CD4-positive, alpha-beta memory T cell (primary cell): Measurements from ENCODE around the gene RPL36. TPM values are rescaled to one million over a fixed set of nuclear protein-coding genes. Genes with fewer than 3 reads are reported as not detected.
A peak's percentile ranks its signal among the peaks of the same experiment; 100 is the strongest.

Source experiments
- CTCF ChIA-PET: fragments of 350-600 bp; sonication (Branson Sonifier 250); formaldehyde crosslinking; loops from one replicate; lab custom pipeline; 2021; ENCODE audit warnings: inconsistent platforms; ENCODE audit not compliant: partially characterized antibody; lab: Charles Lee
- POLR2A ChIA-PET: fragments of 350-600 bp; sonication (Branson Sonifier 250); formaldehyde crosslinking; loops from one replicate; lab custom pipeline; 2021; ENCODE audit not compliant: partially characterized antibody; lab: Charles Lee
- DNase-seq, 5 donors: peaks; one replicate each; pipeline versions ENCODE4 v3.0.0 to v3.0.0-alpha.2; 2020 to 2022; ENCODE audit warnings: mixed read lengths in 1 of 5
- H3K27ac ChIP-seq: one replicate; pipeline ENCODE4 v1.7.0; 2013; ENCODE audit warnings: low read depth, low read length
- H3K27me3 ChIP-seq: 2 replicates; pipeline ENCODE4 v1.7.0; 2013; ENCODE audit warnings: mild to moderate bottlenecking, low read length, moderate library complexity; ENCODE audit not compliant: insufficient read depth
- H3K36me3 ChIP-seq: 2 replicates; pipeline ENCODE4 v1.7.0; 2013; ENCODE audit warnings: mild to moderate bottlenecking, low read length, moderate library complexity; ENCODE audit not compliant: insufficient read depth
- H3K4me1 ChIP-seq: 2 replicates; pipeline ENCODE4 v1.7.0; 2013; ENCODE audit warnings: mild to moderate bottlenecking, low read length, moderate library complexity; ENCODE audit not compliant: insufficient read depth
- H3K4me3 ChIP-seq, 2 donors: one replicate each; pipeline ENCODE4 v1.7.0; 2013; ENCODE audit warnings: low read length in 2 of 2, mild to moderate bottlenecking in 1 of 2
- H3K9me3 ChIP-seq, 2 donors: one replicate each; pipeline ENCODE4 v1.7.0; 2013; ENCODE audit warnings: low read length in 2 of 2, control low read depth in 1 of 2; ENCODE audit not compliant: control insufficient read depth in 1 of 2
- H3K27ac Mint-ChIP-seq, 7 donors: one replicate each; pipeline ENCODE4 v1.8.0; 2020 to 2021; ENCODE audit warnings: mixed read lengths in 7 of 7, mild to moderate bottlenecking in 6 of 7, inconsistent platforms in 3 of 7, moderate library complexity in 3 of 7
- H3K27me3 Mint-ChIP-seq, 2 donors: one replicate each; pipeline ENCODE4 v1.8.0; 2020 to 2021; ENCODE audit warnings: mixed read lengths in 2 of 2
- H3K36me3 Mint-ChIP-seq, 2 donors: one replicate each; pipeline ENCODE4 v1.8.0; 2020 to 2021; ENCODE audit warnings: mixed read lengths in 2 of 2, inconsistent platforms in 1 of 2, mild to moderate bottlenecking in 1 of 2
- H3K4me1 Mint-ChIP-seq, 4 donors: one replicate each; pipeline ENCODE4 v1.8.0; 2020 to 2021; ENCODE audit warnings: mixed read lengths in 4 of 4, mild to moderate bottlenecking in 1 of 4
- H3K4me3 Mint-ChIP-seq, 8 donors: one replicate each; pipeline ENCODE4 v1.8.0; 2020 to 2021; ENCODE audit warnings: mixed read lengths in 8 of 8, mild to moderate bottlenecking in 7 of 8, moderate library complexity in 6 of 8, inconsistent platforms in 3 of 8
- H3K9me3 Mint-ChIP-seq, 8 donors: one replicate each; pipeline ENCODE4 v1.8.0; 2020 to 2021; ENCODE audit warnings: mixed read lengths in 8 of 8, mild to moderate bottlenecking in 5 of 8, inconsistent platforms in 3 of 8, moderate library complexity in 1 of 8
- intact Hi-C: fragments of 100-400 bp; cut with micrococcal nuclease; formaldehyde crosslinking; loops from one replicate; pipeline ENCODE4 v1.15.1; 2023
- polyA plus RNA-seq, 2 donors: library from polyadenylated mRNA; unstranded; fragments of 300-500 nt; fragmentation: Illumina TruSeq; gene quantifications; one replicate each; pipeline ENCODE4 v1.2.3, GENCODE V29; 2021
- total RNA-seq, 2 experiments: library from RNA; stranded (reverse); gene quantifications; one replicate each; pipeline ENCODE4 v1.2.3, GENCODE V29; 2021

The RPL36 gene
- total and polyA plus RNA-seq, 4 experiments from 2014 or later = 1,675 to 2,485 (median 1,812) TPM

- Mint-ChIP-seq H3K27ac (no peak overlapping the region), H3K4me1 (peaks cover 0 to 4% (median 0%) of the 10 kb centered on the region in 4 donors), H3K36me3 (peaks cover 3 to 10% of the 10 kb centered on the region in 2 donors), H3K27me3 (no peaks in the 10 kb centered on the region), H3K4me3 (no peak overlapping the region), H3K9me3 (peaks cover 0 to 3% (median 0%) of the 10 kb centered on the region in 8 donors)
- Histone ChIP-seq H3K9me3 (no peaks in the 10 kb centered on the region), H3K4me3 (no peak overlapping the region), H3K36me3 (peaks cover 14% of the 10 kb centered on the region), H3K27ac (no peak overlapping the region), H3K27me3 (no peaks in the 10 kb centered on the region), H3K4me1 (no peaks in the 10 kb centered on the region)
- ChIA-PET POLR2A (no interaction called here), CTCF (no interaction called here)
- intact Hi-C loops = no loop called here
- no peak for DNase-seq
Measured at GRCh38 chr19:5672708-5673459, 17.2 kb upstream of the RPL36 start.

- POLR2A ChIA-PET = no interaction called here
- Histone ChIP-seq H3K27me3 (no peaks in the 10 kb centered on the region), H3K9me3 (no peaks in the 10 kb centered on the region), H3K4me1 (no peaks in the 10 kb centered on the region), H3K4me3 (no peak overlapping the region), H3K36me3 (peaks cover 12% of the 10 kb centered on the region), H3K27ac (no peak overlapping the region)
- Mint-ChIP-seq H3K4me3 (no peak overlapping the region), H3K27ac (no peak overlapping the region), H3K36me3 (peaks cover 0 to 7% of the 10 kb centered on the region in 2 donors), H3K9me3 (peaks cover 0 to 3% (median 0%) of the 10 kb centered on the region in 8 donors), H3K4me1 (peaks cover 0 to 4% (median 0%) of the 10 kb centered on the region in 4 donors), H3K27me3 (no peaks in the 10 kb centered on the region)
- CTCF ChIA-PET = no interaction called here
- DNase-seq = peak in 1 of 5 donors; percentile 9
- intact Hi-C loops = no loop called here
Measured at GRCh38 chr19:5673752-5674151, 16.3 kb upstream of the RPL36 start.

- Histone ChIP-seq H3K9me3 (no peaks in the 10 kb centered on the region), H3K36me3 (peaks cover 2% of the 10 kb centered on the region), H3K4me3 (no peak overlapping the region), H3K4me1 (peaks cover 7% of the 10 kb centered on the region), H3K27ac (no peak overlapping the region), H3K27me3 (no peaks in the 10 kb centered on the region)
- no peak overlapping the region for H3K4me3 Mint-ChIP-seq
- DNase-seq = peak in 1 of 5 donors; percentile 10
- CTCF ChIA-PET = no interaction called here
- H3K27ac Mint-ChIP-seq = no peak overlapping the region
- intact Hi-C loops = no loop called here
- POLR2A ChIA-PET = no interaction called here
- H3K36me3 Mint-ChIP-seq = peaks cover 0 to 2% of the 10 kb centered on the region in 2 donors
- peaks cover 0 to 3% (median 0%) of the 10 kb centered on the region in 8 donors for H3K9me3 Mint-ChIP-seq
- peaks cover 7 to 9% (median 8%) of the 10 kb centered on the region in 4 donors for H3K4me1 Mint-ChIP-seq
- no peaks in the 10 kb centered on the region for H3K27me3 Mint-ChIP-seq
Measured at GRCh38 chr19:5674714-5675113, 15.4 kb upstream of the RPL36 start.

GRCh38 chr19:5676105-5676771 is 13.9 kb upstream of the RPL36 start:
- peaks cover 16% of the 10 kb centered on the region for H3K4me1 ChIP-seq
- H3K27ac ChIP-seq = no peak overlapping the region
- Mint-ChIP-seq H3K36me3 (peaks cover 0 to 4% of the 10 kb centered on the region in 2 donors), H3K27ac (peak overlapping the region in 2 of 7 donors; percentile 61 to 70), H3K9me3 (peaks cover 0 to 6% (median 0%) of the 10 kb centered on the region in 8 donors), H3K4me3 (no peak overlapping the region), H3K27me3 (no peaks in the 10 kb centered on the region), H3K4me1 (peaks cover 9 to 21% (median 16%) of the 10 kb centered on the region in 4 donors)
- intact Hi-C loops = no loop called here
- ChIA-PET POLR2A (interaction anchor here (0.8 to 2.1 kb wide), 4 partner anchors 10 to 50 kb away, joined by 3 to 6 read pairs (median 4); no protein-coding TSS in a partner anchor), CTCF (interaction anchor here (2.1 kb wide), 1 partner anchor 11 kb away, joined by 7 read pairs; no protein-coding TSS in a partner anchor)
- peak in 1 of 5 donors; percentile 7 for DNase-seq
- no peaks in the 10 kb centered on the region for H3K27me3 ChIP-seq
- no peaks in the 10 kb centered on the region for H3K9me3 ChIP-seq
- no peak overlapping the region for H3K4me3 ChIP-seq
- H3K36me3 ChIP-seq = no peaks in the 10 kb centered on the region

GRCh38 chr19:5676772-5677105 is 13.4 kb upstream of the RPL36 start:
- peaks cover 21% of the 10 kb centered on the region for H3K4me1 ChIP-seq
- H3K4me1 Mint-ChIP-seq = peaks cover 14 to 26% (median 21%) of the 10 kb centered on the region in 4 donors

GRCh38 chr19:5677136-5677535 is 13.0 kb upstream of the RPL36 start:
- Histone ChIP-seq H3K9me3 (no peaks in the 10 kb centered on the region), H3K4me3 (no peak overlapping the region), H3K36me3 (no peaks in the 10 kb centered on the region), H3K4me1 (peaks cover 21% of the 10 kb centered on the region), H3K27ac (no peak overlapping the region), H3K27me3 (no peaks in the 10 kb centered on the region)
- DNase-seq = peak in 1 of 5 donors; percentile 16
- POLR2A ChIA-PET = interaction anchor here (1.0 to 2.1 kb wide), 3 partner anchors 9 to 51 kb away, joined by 3 to 6 read pairs (median 5); no protein-coding TSS in a partner anchor
- Mint-ChIP-seq H3K36me3 (peaks cover 0 to 4% of the 10 kb centered on the region in 2 donors), H3K4me1 (peaks cover 14 to 30% (median 25%) of the 10 kb centered on the region in 4 donors), H3K9me3 (peaks cover 0 to 6% (median 0%) of the 10 kb centered on the region in 8 donors), H3K27ac (peak overlapping the region in 2 of 7 donors; percentile 19 to 68), H3K4me3 (no peak overlapping the region), H3K27me3 (no peaks in the 10 kb centered on the region)
- CTCF ChIA-PET = interaction anchor here (2.1 kb wide), 1 partner anchor 10 kb away, joined by 7 read pairs; no protein-coding TSS in a partner anchor
- intact Hi-C loops = no loop called here

More at GRCh38 chr19:5676772-5677105, 13.4 kb upstream of the RPL36 start:
- H3K27me3 ChIP-seq = no peaks in the 10 kb centered on the region
- Mint-ChIP-seq H3K9me3 (peaks cover 0 to 6% (median 0%) of the 10 kb centered on the region in 8 donors), H3K27ac (no peak overlapping the region), H3K36me3 (peaks cover 0 to 4% of the 10 kb centered on the region in 2 donors), H3K27me3 (no peaks in the 10 kb centered on the region), H3K4me3 (no peak overlapping the region)
- POLR2A ChIA-PET = interaction anchor here (0.8 to 2.1 kb wide), 4 partner anchors 10 to 51 kb away, joined by 3 to 6 read pairs (median 4); no protein-coding TSS in a partner anchor
- H3K36me3 ChIP-seq = no peaks in the 10 kb centered on the region
- no peak overlapping the region for H3K27ac ChIP-seq
- DNase-seq = no peak
- no peaks in the 10 kb centered on the region for H3K9me3 ChIP-seq
- CTCF ChIA-PET = interaction anchor here (2.1 kb wide), 1 partner anchor 10 kb away, joined by 7 read pairs; no protein-coding TSS in a partner anchor
- no peak overlapping the region for H3K4me3 ChIP-seq
- intact Hi-C loops = no loop called here
